GM12874 (cell line): Measurements from ENCODE around the gene ZNF488.

ENCODE experiments used
- TF ChIP-seq, protein P1 (sequence below): IDR thresholded peaks from 2 replicates; pipeline ENCODE4 v1.5.1; 2011; ENCODE audit warnings: low read depth, mild to moderate bottlenecking, control low read depth, low read length, moderate library complexity; ENCODE audit not compliant: insufficient read depth

ZNF488 gene

DNA sequence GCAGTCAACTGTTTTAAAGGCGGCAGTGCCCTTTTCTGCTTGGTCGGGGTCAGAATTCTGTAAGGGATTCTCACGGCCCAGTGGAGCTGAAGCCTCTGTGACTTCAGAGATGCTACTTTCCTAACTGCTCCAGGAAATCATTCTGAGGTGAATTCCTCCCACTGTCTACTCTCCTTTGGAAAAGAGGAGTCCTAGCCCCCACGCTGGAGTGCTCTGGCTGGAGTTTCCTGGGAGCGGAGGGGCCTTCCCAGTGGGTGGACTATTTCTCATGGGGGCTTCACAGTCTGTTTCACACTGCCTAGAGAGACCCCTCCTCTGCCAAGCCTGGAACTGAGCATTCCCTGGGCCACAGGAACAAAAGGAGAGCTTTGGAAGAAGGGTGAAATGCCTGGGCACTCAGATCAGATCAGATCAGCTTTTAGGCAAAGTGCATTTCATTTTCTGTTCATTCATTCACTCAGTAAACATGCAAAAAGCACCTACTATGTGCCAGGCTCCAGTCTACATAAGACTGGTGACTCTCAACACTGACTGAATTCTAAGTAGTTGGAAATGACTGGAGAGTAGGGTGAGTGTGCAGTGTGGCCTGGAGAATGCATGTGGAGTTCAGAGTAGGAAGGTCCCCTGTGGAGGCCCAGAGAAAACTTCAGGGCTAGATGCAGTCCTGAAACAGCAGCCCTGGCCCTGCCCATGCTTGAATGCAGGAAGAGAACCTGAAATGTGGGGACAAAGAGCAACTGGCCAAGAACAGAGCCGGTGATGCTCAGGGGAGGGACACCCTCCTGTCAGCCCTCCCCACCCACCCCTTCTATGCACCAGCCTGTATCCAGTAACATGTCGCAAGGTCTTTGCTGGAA is 12.2 kb downstream of the ZNF488 start:
- TF ChIP-seq, protein P1, sequence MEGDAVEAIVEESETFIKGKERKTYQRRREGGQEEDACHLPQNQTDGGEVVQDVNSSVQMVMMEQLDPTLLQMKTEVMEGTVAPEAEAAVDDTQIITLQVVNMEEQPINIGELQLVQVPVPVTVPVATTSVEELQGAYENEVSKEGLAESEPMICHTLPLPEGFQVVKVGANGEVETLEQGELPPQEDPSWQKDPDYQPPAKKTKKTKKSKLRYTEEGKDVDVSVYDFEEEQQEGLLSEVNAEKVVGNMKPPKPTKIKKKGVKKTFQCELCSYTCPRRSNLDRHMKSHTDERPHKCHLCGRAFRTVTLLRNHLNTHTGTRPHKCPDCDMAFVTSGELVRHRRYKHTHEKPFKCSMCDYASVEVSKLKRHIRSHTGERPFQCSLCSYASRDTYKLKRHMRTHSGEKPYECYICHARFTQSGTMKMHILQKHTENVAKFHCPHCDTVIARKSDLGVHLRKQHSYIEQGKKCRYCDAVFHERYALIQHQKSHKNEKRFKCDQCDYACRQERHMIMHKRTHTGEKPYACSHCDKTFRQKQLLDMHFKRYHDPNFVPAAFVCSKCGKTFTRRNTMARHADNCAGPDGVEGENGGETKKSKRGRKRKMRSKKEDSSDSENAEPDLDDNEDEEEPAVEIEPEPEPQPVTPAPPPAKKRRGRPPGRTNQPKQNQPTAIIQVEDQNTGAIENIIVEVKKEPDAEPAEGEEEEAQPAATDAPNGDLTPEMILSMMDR: no peak

DNA sequence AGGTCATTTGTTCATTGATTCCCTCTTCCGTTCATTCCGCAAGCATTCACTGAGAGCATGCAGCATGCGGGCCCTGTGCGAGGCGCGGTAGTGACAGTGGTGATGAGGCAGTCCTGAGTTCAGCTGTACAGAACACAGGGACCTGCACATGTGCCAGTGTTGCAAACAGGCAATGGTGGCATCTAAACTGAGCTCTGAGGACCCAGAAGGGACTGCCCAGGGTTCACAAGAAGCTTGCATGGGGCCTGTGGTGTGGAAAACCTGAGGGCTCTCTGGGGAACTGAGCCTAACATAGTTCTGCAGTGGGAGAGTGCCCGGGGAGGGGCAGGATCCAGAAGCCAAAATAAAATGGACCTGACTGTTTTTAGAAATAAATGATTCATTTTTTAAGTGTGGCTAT is 13.2 kb downstream of the ZNF488 start:
- TF ChIP-seq, protein P1: no peak

DNA sequence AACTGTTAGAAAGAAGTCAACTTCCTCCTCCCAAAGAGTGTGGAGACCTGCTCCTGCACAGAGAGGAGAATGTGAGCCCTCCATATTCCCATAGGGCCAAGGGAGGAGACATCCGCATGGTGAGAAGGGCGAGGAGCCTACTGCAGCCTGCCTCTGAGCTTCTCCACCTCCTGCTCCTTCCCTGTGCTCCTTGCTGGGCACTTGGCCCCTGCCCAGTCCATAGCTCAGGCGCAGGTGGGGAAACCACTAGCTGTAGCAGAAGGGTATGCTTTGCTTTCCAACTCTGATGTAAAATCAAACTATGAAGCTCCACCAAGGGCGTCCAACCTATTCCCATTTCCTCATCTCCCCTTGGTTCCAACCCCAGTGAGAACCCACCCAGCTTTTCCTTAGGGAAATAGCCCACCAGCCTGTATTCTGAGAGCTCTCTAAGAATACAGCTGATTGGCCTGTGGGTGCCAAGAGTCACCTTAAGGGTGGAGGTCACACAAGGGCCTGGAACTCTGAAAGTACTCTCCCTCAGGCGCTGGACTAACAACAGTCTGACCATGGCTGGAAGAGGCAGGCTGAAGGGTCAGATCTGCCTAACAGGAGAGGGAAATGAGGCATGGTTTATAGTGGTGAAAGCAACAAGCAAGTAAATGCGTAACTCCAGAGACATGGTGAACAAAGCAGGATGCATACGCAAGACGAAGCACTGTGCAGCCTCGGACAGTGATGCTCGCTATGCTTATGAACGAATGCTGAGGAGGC is 13.9 kb downstream of the ZNF488 start:
- TF ChIP-seq, protein P1: no peak

DNA sequence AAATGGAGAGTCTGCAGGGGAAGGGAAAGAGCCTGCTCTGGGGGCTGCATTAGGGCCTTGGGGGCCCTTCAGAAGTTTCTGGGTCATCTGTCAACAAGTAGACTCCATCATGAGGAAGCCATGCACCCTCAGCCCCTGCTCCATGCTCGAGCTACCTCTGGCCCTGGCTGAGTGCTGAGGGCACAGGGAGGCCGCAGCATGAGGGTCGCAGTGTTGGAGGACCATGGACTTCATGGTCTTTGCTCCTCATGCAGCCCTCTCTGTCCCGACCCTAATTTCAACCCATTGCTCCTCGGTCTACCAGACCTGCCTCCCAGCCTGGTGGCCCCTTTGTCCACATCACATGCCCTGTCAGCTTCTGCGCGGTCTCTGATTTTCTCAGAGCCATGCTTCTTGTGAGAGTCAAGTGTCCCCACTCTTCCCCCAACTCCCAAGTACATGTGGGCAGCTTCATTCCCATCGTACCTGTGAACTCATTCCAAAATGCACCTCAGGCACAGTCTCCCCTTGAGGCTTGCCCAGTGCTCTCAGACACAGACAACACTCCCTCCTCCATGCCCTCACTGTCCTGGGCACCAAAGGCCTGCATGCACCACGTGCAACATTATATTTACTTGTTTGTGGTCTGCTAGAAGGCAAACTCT is 14.7 kb downstream of the ZNF488 start:
- TF ChIP-seq, protein P1: no peak

DNA sequence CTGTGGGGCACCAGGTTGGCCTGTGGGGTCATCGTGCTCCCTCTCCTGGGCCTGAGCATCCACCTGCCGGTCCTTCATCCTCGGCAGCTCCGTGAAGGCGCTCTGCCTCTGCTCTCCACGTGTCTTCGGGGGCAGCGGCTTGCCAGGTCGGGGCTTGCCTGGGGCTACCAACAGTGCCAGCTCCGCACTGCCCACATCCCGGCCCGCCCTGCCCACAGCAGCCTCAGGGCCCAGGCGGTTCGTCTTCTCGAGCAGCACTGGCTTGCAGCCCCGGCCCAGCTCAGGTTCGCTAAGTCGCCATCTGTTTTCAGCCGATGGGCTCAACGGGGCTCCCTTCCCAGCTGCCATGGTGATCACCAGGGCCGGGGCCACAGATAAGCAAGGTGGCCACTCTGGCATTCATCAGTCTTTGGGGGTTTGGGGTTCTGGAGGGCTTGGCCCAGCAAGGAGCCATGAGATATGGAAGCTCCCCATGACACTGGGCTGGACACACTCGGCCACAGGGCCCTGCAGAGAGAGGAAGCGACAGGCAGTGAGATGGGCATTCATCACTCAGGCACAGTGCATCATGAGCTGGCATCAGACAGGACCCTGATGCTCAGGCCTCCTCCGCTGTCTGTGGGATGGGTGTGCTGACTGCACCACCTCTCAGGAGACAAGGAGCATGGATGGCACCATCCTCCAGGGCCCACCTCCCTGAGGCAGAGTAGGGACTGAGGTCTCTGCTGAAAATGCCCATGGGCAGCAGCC is 15.5 kb downstream of the ZNF488 start:
- TF ChIP-seq, protein P1: no peak

DNA sequence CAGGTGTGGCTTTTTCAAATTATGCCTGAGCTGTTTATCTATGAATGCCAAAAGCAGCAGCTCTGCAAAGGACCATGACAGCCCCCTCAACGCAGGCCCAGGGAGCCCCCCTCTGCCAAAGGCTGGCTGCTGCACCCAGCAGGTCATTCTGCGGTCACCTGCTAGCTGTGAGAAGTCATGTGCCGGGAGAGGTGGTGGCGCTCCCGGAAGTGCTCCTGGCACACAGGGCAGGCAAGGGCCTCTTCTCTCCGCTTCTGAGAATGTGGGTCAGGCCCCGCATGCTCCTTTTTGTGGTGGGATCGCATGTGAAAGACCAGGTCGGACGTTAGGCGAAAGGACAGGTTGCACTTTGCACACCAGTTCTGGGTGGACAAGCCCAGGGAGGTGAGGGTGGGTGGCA is 16.4 kb downstream of the ZNF488 start:
- TF ChIP-seq, protein P1: no peak
